DMS 273 (cell line): ENCODE data around the gene RPS6KA5.
"Not testable (repeated sequence)": the region's sequence is repeated elsewhere in the genome, so short reads cannot be mapped to it uniquely, and the experiment has no call there.

Experiments used
- DNase-seq: peaks from one replicate; lab custom pipeline; 2025; ENCODE audit not compliant: unreplicated experiment; lab: John Stamatoyannopoulos, UW

The RPS6KA5 gene

GRCh38 chr14:91067186-91067585 is 6.7 kb upstream of the RPS6KA5 start:
- no peak for DNase-seq

GRCh38 chr14:91065266-91065665 is 4.8 kb upstream of the RPS6KA5 start:
- no peak for DNase-seq

GRCh38 chr14:91063119-91063518 is 2.7 kb upstream of the RPS6KA5 start:
- DNase-seq = no peak

GRCh38 chr14:91062600-91062999 is 2.2 kb upstream of the RPS6KA5 start:
- no peak for DNase-seq

- peak; percentile 56 for DNase-seq
Observed at GRCh38 chr14:91061056-91061887, 831 bp upstream of the RPS6KA5 start.

- DNase-seq = peak; percentile 89
Observed at GRCh38 chr14:91059576-91060350, 678 bp downstream of the RPS6KA5 start.

GRCh38 chr14:91058042-91058581 is 2.3 kb downstream of the RPS6KA5 start:
- DNase-seq = no peak

- no peak for DNase-seq
Observed at GRCh38 chr14:91056361-91056760, 4.1 kb downstream of the RPS6KA5 start.

- no peak for DNase-seq
Observed at GRCh38 chr14:91055016-91055415, 5.4 kb downstream of the RPS6KA5 start.

GRCh38 chr14:91048676-91049075 is 11.8 kb downstream of the RPS6KA5 start:
- no peak for DNase-seq

GRCh38 chr14:91048265-91048664 is 12.2 kb downstream of the RPS6KA5 start:
- DNase-seq = no peak

- peak; percentile 17 for DNase-seq
Observed at GRCh38 chr14:91047174-91047753, 13.2 kb downstream of the RPS6KA5 start.

GRCh38 chr14:91046488-91047072 is 13.9 kb downstream of the RPS6KA5 start:
- no peak for DNase-seq

GRCh38 chr14:91041450-91041849 is 19.0 kb downstream of the RPS6KA5 start:
- no peak for DNase-seq

GRCh38 chr14:91040545-91040944 is 19.9 kb downstream of the RPS6KA5 start:
- no peak for DNase-seq

- DNase-seq = no peak
Observed at GRCh38 chr14:91038439-91038838, 22.0 kb downstream of the RPS6KA5 start.

GRCh38 chr14:91036741-91037469 is 23.5 kb downstream of the RPS6KA5 start:
- DNase-seq = no peak

- no peak for DNase-seq
Observed at GRCh38 chr14:91035855-91036254, 24.6 kb downstream of the RPS6KA5 start.

- DNase-seq = not testable (repeated sequence)
Observed at GRCh38 chr14:91034379-91034778, 26.1 kb downstream of the RPS6KA5 start.

GRCh38 chr14:91032248-91032647 is 28.2 kb downstream of the RPS6KA5 start:
- DNase-seq = no peak
